HG02798 (cell line): Measurements from ENCODE around the gene DAB2IP.
"Not testable (repeated sequence)": the region's sequence is repeated elsewhere in the genome, so short reads cannot be mapped to it uniquely, and the experiment has no call there.

Experiments
- ATAC-seq: cut with Tn5 transposase; IDR thresholded peaks from one replicate; pipeline ENCODE4 v1.9.1; 2021; ENCODE audit warnings: mild to moderate bottlenecking; ENCODE audit not compliant: unreplicated experiment, poor library complexity

The DAB2IP gene

DNA sequence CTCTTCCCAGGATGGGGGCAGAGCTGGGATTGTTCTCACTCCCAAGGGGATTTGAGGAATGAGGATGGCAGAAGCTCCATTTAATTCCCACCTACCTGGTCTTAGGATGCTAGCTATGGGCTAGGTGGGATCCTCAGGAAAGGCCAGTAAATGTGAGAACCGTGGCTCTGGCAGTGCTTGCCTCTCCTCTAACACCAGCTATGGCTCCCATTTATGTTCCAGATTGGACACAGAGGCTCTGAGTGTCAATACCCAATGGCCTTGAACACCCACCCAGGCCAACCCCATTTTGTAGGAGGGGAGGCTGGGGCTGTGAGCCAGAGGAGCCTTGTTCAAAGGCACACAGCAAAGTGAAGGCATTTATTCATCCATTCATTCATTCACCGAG is 10.2 kb upstream of the DAB2IP start:
- ATAC-seq = no peak

DNA sequence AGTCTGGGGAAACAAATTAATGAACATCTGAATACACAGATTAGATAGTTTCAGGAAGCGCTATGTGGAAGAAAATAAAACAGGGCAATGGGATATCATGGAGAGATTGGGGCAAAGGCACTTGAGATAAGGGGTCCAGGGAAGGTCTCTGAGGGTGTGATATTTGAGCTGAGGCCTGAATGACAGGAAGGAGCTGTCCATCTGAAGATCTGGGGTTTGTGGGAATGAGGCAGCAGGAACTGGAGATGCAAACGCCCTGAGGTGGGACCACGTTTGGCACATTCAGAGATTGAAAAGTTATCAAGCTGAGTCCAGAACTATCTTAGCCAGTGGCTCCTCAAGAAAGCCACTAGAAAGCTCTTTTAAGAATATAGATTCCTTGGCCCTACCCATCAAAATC is 8.7 kb upstream of the DAB2IP start:
- no peak for ATAC-seq

DNA sequence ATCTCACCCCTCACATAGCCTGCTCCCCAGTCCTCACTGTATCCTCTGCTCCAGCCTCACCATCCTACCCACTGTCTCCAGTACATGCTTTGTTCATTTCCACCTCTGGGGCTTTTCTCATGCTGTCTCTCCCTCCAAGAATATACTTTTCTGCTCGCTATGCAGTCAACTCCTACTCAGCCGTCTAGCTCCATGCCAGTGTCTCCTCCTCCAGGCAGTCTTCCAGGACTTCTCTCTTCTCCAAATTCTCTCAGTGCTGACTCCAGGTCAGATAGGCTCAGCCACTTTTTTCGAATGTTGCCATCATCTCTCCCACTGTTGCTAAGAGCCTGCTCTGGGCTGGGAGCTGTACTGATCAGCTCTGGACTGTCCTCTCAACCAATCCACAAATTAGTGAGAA is 8.0 kb upstream of the DAB2IP start:
- ATAC-seq = no peak

DNA sequence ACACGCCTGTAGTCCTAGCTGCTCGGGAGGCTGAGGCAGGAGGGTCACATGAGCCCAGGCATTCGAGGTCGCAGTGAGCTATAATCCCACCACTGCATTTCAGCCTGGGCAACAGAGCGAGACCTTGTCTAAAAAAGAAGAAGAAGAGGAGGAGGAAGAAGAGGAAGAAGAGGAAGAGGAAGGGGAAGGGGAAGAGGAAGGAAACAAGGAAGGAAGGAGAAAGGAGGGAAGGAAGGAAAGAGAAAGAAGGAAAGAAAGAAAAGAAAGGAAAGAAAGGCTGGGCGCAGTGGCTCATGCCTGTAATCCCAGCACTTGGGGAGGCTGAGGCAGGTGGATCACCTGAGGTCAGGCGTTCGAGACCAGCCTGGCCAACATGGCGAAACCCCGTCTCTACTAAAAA is 7.4 kb upstream of the DAB2IP start:
- not testable (repeated sequence) for ATAC-seq

GRCh38 chr9:121645003-121645402 is 6.4 kb upstream of the DAB2IP start:
- no peak for ATAC-seq

- no peak for ATAC-seq
Measured at GRCh38 chr9:121645853-121646807, 5.3 kb upstream of the DAB2IP start.

DNA sequence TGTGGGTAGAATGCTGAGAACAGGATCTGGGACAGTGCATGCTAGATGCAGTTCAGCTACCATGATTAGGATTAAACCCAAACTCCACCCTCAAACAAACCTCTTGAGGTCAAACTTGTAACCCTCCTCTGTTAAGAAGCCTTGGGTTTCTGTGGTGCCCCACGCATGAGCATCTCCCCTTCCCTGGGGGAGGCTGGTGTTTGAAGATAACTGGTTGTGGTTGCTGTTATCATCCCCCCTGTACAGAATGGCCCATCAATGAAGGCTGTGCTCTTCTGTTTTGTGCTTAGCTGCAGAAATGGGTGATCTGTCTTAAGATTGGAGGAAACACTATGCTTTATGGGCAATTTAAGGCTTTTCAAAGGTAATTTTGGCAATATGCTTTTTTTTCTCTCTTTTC is 4.4 kb upstream of the DAB2IP start:
- ATAC-seq = no peak

- no peak for ATAC-seq
Measured at GRCh38 chr9:121648172-121648571, 3.3 kb upstream of the DAB2IP start.

- no peak for ATAC-seq
Measured at GRCh38 chr9:121648799-121649198, 2.6 kb upstream of the DAB2IP start.

GRCh38 chr9:121649476-121650216 is 1.8 kb upstream of the DAB2IP start:
- ATAC-seq = no peak

DNA sequence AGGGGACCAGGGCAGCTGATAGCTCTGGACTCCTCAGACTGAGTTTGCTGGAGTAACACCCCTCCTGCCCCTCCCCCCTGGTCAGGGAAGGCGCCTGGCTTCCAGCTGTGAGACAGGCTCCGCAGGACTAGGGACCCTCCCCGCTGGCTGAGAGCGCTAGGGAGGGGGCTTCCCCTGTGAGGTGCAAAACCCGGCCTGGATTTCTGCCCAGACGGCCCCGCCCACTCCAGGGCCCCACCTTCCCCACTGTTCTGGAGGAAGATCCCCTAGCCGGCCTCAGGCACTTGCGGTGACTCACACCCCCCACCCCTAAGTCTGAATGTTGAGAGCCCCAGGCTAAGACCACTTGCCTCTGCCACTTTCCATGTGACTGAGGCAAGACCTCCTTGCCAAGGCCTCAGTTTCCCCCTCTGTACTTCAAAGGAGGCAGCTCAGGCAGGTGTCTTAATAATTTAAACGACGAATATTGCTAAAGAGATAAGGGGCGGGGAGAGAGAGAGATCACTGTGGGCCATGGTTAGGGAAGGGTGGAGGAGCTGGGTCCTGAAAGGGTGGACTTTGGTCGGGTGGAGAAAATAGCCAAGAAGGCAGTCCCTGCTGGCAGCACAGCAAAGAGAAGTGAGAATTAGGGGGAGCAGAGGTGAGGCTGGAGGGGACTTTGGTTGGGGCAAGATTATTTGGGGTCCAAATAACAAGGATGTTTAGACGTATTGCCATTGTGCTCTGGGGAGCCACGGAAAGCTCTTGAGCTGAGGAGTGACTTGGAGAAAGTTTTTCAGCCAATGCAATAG is 1.0 kb upstream of the DAB2IP start:
- no peak for ATAC-seq

DNA sequence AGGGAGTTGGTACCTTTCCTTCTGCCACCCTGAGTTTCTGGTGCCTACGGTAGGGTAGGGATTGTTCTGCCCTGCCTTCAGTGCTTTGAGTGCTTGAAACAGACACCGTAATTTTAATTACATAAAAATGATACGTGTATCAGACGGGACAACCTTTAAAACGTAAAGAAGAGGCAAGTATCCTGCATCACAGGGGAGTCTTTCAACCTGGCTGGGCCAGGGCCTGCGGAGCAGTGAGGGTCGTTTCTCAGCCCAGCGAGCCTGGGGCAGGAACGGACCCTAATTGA is 483 bp upstream of the DAB2IP start:
- ATAC-seq = no peak

GRCh38 chr9:121652021-121652837 is 795 bp downstream of the DAB2IP start:
- no peak for ATAC-seq

DNA sequence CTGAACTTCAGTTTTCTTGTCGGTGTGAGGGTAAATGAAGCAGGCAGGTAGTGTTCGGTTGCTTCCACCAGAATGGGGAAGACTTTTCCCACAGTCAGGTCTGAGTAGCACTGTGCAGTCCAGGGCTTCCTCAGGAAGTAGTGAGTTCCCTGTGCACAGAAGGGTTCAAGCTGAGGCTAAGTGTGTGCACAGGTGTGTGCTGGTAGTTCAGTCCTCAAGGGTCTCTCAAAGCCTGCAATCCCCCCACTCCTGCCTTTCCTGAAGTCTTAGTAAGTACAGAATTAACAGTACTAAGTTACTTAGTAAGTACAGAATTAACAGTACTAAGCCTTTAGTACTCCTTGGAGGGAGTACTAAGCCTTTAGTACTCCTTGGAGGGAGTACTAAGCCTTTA is 1.4 kb downstream of the DAB2IP start:
- no peak for ATAC-seq

GRCh38 chr9:121654499-121655140 is 3.2 kb downstream of the DAB2IP start:
- ATAC-seq = no peak

- no peak for ATAC-seq
Measured at GRCh38 chr9:121655231-121655755, 3.9 kb downstream of the DAB2IP start.

DNA sequence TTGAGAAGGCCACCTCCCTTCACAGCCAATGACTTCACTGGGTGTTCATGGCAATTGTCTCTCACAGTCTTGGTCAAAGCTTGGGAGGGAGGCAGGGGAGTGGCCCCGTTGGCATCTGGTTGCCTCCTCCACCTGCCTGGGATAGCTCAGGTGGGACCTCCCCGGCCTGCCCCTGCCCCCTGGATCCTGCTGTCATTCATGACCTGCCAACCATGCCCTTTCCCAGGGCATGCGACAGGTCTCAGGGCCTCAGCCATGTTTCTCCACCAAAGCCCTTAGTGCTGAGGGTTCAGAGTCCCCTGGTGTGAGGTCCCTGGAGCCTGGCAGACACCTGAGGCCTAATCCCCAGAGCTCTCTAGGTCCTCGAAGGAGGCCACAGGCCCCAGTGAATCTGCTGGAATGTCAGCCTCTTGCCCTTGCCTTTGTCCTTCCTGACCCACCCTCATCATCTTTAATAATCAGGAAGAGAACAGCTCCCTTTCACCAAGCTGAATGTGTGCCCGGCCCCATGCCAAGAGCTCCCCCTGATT is 5.6 kb downstream of the DAB2IP start:
- no peak for ATAC-seq

DNA sequence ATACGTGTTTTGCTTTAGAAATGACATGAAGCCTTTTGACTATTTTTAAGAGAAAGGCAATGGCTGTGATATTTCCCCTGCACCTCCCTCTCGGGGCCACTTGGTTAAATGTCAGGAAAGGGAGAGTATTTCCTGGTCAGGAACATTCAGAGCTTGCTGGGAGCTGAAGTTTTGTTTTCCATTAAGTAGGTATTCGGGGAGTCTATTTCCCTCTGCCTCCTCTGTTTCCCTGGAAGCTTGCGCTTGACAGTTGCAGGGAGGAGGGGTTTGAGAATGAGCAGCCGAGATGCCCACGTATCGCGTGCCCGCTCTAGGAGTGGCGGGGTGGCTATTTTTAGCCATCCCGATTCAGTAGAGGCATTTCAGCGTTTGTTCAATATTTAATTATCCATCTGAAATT is 6.7 kb downstream of the DAB2IP start:
- no peak for ATAC-seq

- ATAC-seq = no peak
Measured at GRCh38 chr9:121658591-121658990, 7.2 kb downstream of the DAB2IP start.
